Hematopoietic multipotent progenitor cell (in vitro differentiated cells): Measurements from ENCODE around the gene RSPH10B2. TPM values are rescaled to one million over a fixed set of nuclear protein-coding genes. Genes with fewer than 3 reads are reported as not detected.
A peak's percentile ranks its signal among the peaks of the same experiment; 100 is the strongest.
"Not testable (repeated sequence)": the region's sequence is repeated elsewhere in the genome, so short reads cannot be mapped to it uniquely, and the experiment has no call there.

Source experiments
- DNase-seq, 3 donors: peaks; one replicate each; pipeline ENCODE4 v3.0.0-alpha.2; 2011 to 2015; ENCODE audit warnings: low read depth in 2 of 3, low spot score in 2 of 3
- total RNA-seq: library from RNA; depleted of rRNA; stranded (reverse); fragments of >200 nt; gene quantifications from one replicate; pipeline ENCODE4 v1.2.3, GENCODE V29; 2012

RSPH10B2 gene
- total RNA-seq, 1 donor = under 0.01 TPM

GRCh38 chr7:6835521-6835920 is 81.6 kb downstream of the RSPH10B2 start:
- DNase-seq = not testable (repeated sequence)

- not testable (repeated sequence) for DNase-seq
Observed at GRCh38 chr7:6837081-6837480, 83.2 kb downstream of the RSPH10B2 start.

DNA sequence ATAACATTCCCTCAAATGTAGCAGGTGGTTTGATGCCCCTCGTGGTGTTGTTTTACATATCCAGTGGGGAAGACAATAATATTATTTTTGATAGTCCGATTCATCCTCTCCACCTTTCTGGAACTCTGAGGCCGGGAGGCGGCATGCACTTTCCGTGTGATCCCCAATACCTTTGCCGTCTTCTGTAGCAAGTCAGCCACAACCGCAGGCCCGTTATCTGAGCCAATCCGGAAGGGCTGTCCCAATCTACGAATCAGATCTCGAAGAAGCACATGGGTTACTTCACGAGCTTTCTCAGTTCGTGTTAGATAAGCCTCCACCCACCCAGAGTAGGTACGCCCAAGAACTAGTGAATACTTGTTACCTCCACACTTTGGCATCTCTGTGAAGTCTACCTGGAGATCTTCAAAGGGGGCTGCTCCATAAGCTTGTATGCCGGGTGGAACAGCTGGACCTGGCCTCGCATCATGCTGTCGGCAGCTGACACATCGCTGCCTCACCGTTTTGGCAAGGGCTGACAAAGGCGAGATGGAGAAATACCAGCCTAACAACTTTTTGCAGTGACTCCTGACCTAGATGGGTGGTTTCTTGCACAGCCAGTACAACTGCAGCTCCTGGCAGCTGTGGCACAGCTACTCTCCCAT is 88.5 kb downstream of the RSPH10B2 start:
- DNase-seq = not testable (repeated sequence)

DNA sequence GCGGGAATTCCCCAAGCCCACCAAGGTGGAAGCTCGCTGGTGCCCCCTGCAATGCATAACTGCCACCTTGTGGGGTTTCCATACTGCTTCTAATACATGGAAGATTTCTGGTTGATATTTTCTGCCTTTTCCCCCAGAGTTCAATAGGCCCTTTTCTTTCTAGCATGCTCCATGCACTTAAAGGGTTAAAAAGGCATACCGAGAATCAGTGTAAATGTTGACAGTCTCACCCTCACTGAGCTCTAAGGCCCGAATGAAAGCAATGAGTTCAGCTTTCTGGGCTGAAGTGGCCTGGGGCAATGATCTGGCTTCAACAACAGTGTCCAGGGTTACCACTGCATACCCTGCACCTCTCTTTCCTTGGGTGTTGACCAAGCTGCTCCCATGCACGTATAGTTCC is 89.2 kb downstream of the RSPH10B2 start:
- not testable (repeated sequence) for DNase-seq

DNA sequence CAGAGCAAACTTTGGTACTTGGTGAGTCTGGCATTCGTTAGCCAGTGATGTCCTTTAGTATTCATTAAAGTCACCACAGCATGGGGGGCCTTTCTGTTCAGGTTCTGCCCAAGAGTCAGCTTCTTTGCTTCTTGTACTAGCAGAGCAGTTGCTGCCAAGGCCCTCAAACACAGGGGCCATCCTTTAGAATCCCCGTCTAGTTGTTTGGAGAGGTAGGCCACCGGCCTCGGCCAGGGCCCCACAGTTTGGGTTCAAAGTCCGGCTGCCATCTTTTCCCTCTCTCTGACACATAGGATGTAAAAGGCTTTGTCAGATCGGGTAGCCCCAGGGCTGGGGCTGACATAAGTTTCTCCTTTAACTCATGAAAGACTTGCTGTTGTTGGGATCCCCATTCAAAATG is 89.8 kb downstream of the RSPH10B2 start:
- DNase-seq = not testable (repeated sequence)

DNA sequence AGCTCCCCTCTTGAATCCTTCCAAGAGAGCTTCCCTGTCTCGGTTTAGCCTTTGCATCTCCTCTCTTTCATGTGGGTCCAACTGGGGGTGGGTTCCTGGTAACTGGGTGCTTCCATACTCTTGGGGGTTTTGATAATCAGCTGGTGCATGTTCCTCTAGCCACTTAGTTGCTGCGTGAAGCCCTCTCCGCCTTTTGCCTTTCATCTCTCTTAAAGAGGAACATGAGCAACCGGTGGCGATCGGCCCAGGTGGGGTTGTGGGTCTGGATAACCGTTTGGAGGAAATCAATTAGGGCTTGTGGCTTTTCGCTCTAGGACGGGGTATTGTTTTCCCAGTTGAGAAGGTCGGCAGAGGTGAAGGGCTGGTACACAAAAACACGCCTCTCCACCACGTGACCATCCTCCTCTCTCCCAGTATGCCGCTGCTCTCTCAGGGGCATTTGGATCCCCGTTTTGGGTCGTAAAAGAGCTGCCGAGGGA is 92.1 kb downstream of the RSPH10B2 start:
- DNase-seq = peak in 2 of 3 donors; percentile 35 to 59

DNA sequence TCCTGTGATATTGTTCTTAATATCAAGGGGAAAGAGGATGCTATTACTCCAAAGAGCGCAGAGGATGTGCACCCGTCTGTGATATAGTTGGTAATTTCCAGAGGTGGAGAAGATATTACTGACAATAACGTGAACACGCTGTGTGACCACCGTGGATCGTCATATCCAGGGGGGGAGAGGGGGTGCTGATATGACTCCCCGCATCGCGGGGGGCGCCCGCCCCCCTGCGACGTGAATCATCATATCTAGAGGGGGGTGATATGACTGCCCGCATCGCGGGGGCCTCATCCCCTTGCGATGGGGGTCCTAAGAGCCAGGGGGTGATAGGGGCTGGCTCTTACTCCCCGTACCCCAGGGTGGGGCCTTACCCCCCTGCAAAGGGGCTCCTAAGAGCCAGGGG is 93.8 kb downstream of the RSPH10B2 start:
- not testable (repeated sequence) for DNase-seq

Other genes starting within 250 kb of the RSPH10B2 start
- gene GRID2IP, start 202.6 kb upstream of the RSPH10B2 start, total RNA-seq = 3.2 TPM
- gene ZDHHC4, start 176.6 kb upstream of the RSPH10B2 start, total RNA-seq = 77.8 TPM
- gene INTS15, start 164.1 kb upstream of the RSPH10B2 start, total RNA-seq = 22.9 TPM
- gene ZNF853, start 138.5 kb upstream of the RSPH10B2 start, total RNA-seq = 13.2 TPM
- 22.1 TPM for gene ZNF316, start 116.8 kb upstream of the RSPH10B2 start, total RNA-seq
- 12.4 TPM for gene ZNF12, start 47.2 kb upstream of the RSPH10B2 start, total RNA-seq
- 15.1 TPM for gene CCZ1B, start 72.2 kb downstream of the RSPH10B2 start, total RNA-seq